SIG-M5 (cell line): ENCODE measurements around the gene COMT.
"Not testable (repeated sequence)": the region's sequence is repeated elsewhere in the genome, so short reads cannot be mapped to it uniquely, and the experiment has no call there.

Source experiments
- DNase-seq: peaks from one replicate; lab custom pipeline; 2025; lab: John Stamatoyannopoulos, UW

The COMT gene

DNA sequence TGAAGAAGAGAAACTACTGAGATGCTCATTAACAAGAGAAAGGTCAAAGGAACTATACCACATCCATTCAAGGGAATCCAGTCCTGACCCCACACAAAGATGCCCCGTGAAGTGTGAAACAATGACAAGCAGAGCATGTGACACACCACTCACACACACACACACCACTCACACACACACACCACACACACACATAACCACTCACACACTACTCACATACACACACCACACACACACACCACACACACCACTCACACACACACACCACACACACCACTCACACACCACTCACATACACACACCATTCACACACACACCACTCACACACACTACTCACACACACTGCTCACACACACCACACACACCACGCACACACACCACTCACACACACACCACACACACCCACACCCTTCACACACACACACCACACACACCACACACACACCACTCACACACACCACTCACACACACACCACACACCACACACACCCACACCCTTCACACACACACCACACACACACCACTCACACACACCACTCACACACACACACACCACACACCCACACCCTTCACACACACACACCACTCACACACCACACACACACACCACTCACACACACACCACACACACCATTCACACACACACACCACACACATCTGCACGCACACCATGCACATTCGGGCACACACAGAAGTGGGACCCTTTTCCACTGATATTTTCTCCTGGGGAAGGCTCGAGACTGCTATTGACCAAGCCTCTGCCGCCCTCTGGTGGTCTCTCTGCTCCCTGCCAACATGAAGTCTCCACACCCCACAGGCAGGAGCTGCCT lies 32.0 kb upstream of the COMT start:
- peak; percentile 14 for DNase-seq

DNA sequence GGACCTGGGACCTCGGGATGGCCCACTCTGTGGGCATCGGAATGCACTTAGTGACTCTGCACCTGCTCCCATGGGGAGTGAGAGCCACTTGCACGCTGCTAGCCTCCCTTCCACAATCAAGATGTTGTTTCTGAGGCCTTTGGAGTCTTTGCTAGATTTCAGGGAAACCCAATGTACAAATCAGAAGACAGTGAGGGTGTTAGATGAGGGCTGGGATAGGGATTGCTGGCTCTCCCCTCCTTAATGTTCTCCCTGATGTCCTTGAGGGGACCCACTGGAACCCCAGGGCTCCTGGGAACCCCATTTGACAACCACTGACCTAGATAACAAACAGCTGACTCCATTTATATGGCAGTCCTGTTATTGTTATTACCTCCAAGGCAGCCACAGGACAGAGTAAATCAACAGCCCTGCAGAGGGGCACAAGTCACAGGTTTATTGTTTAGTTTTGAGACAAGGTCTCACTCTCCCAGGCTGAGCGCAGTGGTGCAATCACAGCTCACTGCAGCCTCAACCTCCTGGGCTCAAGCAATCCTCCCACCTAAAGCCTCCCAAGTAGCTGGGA lies 31.3 kb upstream of the COMT start:
- no peak for DNase-seq

DNA sequence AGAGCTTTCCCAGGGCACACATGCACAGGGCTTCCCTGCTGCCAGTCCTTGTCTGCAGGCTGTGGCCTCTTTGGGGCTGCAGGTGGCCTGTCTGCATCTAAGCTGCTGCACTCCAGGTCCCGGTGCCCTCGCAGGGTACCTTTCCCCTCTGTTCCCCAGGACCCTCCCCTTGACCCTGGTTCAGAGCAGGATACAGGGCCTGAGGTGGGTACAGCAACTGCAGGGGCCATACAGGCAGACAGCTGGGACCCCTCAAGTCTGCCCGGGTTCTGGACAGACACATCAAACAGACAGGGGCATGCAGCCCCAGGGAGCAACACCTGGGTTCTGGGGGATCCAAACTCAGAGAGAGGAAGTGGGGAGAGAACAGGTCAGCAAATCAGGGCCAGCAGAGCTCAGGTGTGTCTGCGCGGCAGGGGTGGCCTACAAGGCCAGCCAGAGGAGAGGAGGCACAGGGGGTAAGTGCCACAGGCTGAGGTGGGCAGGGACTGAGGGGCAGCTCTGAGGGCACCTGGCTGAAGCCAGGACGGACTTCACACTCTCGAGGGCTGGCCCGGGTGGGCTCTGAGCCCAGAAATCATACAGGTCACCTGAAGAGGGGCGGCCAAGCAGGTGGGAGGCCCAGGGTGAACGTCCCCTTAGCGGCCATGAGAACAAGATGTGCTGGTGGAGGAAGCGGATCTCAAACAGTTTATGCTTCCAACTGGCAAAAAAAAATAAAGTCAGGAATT lies 29.9 kb upstream of the COMT start:
- no peak for DNase-seq

DNA sequence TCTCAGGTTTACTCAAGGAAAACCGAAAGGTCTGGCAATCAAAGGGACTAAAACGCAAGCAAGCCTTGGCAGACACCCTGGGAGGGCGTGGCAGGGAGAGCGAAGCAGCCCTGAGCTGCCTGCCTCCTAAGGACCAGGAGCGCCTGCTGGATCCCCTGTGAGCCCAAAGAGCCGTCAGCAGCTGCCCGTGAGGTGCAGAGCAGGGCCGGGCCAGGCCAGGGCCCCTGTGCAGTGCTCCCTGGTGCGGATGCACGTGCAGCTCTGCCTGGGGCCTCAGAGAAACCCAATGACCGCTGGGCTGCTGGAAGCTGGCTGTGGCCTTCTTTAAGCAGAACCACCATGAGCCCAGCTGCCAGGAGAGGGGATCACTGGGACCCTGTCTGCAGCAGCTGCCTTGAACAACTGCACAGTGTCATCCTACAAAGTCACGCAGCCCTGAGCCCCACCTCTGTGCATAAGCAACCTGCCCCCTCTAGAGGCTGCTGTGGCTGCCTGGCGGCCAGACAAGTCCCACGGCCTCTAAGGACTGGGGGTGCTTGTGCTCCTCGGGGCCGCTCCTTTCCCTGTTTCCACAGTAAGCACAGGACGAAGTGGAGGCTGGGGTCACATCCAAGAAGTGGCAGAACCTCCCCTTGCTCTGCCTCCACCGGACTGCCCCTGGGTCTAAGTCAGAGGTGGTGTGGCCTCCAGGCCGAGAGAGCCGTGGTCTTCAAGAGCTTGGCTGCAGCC lies 29.1 kb upstream of the COMT start:
- no peak for DNase-seq

DNA sequence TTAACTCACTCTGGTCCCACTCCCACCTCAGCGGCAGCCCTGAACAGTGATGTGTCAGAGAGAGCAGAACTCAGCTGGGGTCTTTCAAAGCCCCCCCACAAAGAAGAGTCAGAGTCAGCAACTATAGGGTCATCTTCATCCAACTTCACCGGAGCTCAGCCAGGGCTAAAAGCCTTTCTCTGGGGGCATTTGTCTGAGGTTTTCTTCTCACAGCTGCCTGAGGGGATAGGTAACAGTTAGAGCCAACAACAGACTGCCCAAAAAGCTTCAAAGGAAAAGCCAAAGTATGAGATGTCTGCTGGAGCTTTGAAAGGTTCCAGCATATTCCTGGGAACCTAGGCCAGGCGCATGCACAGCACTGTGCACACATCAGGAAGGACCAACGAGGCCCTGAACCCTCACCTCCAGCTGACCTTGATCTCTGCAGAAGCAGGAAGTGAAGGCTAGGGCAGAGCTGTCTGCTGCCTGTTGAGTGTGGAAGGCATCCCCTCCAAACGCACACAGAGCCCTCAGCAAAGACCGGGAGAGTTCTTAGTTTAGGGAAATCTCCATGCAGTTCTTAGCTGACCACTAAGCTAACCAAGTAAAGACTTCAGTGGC lies 28.1 kb upstream of the COMT start:
- no peak for DNase-seq

GRCh38 chr22:19914201-19914943 lies 27.2 kb upstream of the COMT start:
- no peak for DNase-seq

DNA sequence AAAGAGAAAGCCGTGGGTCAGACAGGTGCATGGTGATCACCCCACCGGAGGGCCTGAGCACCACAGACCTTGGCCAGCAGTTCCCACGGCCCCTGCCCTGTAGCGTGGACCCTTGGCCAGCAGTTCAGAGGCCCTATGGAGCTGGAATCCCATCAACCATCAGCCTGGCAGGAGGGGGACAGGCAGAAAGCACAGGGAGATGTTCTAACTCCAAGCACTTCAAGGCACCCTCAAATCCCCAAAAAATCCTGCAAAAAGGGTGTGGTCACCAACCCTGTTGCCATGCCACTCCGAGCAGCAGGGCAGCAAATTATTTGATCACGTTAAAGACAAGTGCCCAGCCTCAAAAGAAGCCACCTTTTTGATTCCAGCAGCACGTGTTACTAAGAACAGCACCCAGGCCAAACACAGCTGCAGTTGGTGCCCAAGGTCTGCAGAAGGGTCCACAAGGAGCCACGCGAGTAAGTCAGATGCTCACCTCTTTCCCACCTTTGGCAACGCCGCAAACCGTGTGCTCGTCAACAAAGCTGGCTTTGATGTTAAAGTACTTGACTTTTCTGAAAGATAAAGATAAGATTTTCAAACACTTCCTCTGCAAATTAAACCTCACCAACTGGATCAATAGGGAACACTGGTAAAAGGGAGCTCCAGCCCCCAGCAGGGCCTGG lies 26.2 kb upstream of the COMT start:
- DNase-seq = no peak

- no peak for DNase-seq
Measured at GRCh38 chr22:19916006-19916405, 25.6 kb upstream of the COMT start.

GRCh38 chr22:19916941-19917340 lies 24.6 kb upstream of the COMT start:
- DNase-seq = no peak

- no peak for DNase-seq
Measured at GRCh38 chr22:19917389-19918138, 24.0 kb upstream of the COMT start.

GRCh38 chr22:19918332-19919106 lies 23.1 kb upstream of the COMT start:
- no peak for DNase-seq

DNA sequence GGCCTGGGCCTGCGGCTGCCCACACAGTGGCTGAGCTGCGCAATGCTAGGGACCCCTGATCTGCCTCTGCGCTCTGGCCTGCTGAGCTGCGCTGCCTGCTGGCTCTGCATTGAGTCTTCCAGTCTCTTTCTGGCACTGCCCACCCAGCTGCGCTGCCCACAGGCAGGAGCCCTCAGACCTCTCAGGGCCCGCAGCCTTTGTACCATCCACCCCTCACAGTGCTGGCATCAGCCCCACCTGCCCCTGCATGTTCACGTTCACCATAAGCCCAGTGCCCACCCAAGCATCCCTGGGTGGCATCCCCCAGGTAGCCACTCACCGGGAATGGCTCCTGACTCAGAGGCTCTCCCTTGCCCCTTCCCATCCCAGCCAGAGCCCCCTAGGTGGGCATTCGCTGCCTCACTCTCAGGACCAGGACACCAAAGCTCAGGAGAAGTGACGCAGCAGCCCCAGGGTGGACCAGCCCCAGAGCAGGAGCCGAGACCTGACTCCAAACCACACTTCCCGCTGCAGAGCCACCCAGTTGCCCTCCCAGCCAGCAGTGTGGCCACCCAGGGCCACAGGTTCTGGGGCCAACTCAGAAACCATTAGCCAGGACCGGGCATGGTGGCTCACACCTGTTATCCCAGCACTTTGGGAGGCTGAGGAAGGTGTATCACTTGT lies 21.7 kb upstream of the COMT start:
- DNase-seq = no peak

GRCh38 chr22:19921544-19922081 lies 20.0 kb upstream of the COMT start:
- no peak for DNase-seq

DNA sequence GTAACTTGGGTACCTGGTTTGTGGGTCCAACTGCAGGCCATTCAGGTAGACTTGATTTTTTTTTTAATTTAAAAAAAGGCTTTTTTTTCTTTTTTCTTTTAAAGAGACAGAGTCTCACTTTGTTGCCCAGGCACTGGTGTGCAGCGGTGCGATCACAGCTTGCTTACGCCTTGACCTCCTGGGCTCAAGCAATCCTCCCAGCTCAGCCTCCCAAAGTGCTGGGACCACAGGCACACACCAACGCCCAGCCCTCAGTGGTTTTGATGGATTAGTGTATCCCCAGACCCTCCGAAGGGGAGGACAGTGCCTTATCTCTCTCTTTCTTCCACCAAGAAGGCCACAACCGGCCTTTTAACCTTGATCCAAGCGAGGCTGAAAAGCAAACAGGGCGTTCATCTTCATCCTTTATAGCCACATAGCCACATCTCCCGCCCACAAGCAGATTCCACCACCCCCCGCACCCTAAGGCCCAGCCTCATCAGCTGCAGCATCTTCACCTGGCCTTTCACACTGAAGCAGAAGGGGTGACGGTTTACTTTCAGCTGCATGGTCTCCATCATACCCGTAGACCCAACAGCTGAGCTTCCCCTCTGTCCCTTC lies 17.6 kb upstream of the COMT start:
- no peak for DNase-seq

DNA sequence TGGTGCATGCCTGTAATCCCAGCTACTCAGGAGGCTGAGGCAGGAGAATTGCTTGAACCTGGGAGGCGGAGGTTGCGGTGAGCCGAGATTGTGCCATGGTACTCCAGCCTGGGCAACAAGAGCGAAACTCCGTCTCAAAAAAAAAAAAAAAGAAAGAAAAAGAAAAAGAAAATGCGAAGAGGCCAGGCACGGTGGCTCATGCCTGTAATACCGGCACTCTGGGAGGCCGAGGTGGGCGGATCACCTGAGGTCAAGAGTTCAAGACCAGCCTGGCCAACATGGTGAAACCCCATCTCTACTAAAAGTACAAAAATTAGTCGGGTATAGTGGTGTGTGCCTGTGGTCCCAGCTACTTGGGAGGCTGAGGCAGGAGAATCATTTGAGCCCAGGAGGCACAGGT lies 15.5 kb upstream of the COMT start:
- DNase-seq = not testable (repeated sequence)

- DNase-seq = no peak
Measured at GRCh38 chr22:19927696-19928095, 13.9 kb upstream of the COMT start.

DNA sequence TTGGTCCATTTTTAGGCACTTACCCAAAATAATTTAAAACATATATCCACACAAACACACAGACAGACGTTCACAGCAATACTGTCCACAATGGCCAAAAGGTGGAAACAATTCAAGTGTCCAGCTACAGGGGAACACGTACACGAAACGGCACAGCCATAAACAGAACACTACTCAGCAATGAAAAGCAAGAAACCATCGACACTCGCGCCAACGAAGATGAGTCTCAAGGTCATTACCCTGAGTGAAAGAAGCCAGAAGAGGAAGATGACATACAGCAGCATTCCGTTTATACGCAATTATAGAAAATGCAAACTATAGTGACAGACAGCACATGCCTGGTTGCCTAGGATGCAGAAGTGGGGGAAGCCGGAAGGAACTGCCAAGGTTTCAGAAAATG lies 13.4 kb upstream of the COMT start:
- no peak for DNase-seq
